Measurements from ENCODE around the gene TENT4B.

TENT4B gene

GRCh38 chr16:50274326-50275097 lies 121.4 kb downstream of the TENT4B start:
- DNase-seq (ENCODE audit: extremely low spot score): no peak
- POLR2A ChIA-PET: no interaction called here
- CTCF ChIA-PET: no interaction called here
- no peak for TF ChIP-seq HDGF (IDR thresholded peaks at IDR 0.05; ENCODE audit: borderline replicate concordance)
- TF ChIP-seq TARDBP (IDR thresholded peaks at IDR 0.05): no peak
- no peak for TF ChIP-seq BHLHE40 (IDR thresholded peaks at IDR 0.05; ENCODE audit: borderline replicate concordance)
- TF ChIP-seq FOXA1 (IDR thresholded peaks at IDR 0.05): no peak
- no peak for TF ChIP-seq CTBP1 (IDR thresholded peaks at IDR 0.05; ENCODE audit: borderline replicate concordance)
- no peak for TF ChIP-seq FOXM1 (IDR thresholded peaks at IDR 0.05; ENCODE audit: borderline replicate concordance)
- TF ChIP-seq ELF4 (IDR thresholded peaks at IDR 0.05): no peak
- TF ChIP-seq, protein P1, sequence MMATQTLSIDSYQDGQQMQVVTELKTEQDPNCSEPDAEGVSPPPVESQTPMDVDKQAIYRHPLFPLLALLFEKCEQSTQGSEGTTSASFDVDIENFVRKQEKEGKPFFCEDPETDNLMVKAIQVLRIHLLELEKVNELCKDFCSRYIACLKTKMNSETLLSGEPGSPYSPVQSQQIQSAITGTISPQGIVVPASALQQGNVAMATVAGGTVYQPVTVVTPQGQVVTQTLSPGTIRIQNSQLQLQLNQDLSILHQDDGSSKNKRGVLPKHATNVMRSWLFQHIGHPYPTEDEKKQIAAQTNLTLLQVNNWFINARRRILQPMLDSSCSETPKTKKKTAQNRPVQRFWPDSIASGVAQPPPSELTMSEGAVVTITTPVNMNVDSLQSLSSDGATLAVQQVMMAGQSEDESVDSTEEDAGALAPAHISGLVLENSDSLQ (IDR thresholded peaks at IDR 0.05): no peak
- no peak for TF ChIP-seq NFRKB (IDR thresholded peaks at IDR 0.05)
- no peak for TF ChIP-seq L3MBTL2 (conservative IDR thresholded peaks at IDR 0.05)

GRCh38 chr16:50275098-50275415 lies 122.0 kb downstream of the TENT4B start:
- POLR2A ChIA-PET: no interaction called here
- no peak for DNase-seq (ENCODE audit: extremely low spot score)
- TF ChIP-seq FOXA1 (IDR thresholded peaks at IDR 0.05) (no peak), BHLHE40 (IDR thresholded peaks at IDR 0.05; ENCODE audit: borderline replicate concordance) (no peak), FOXK2 (IDR thresholded peaks at IDR 0.05) (no peak), SP1 (IDR thresholded peaks at IDR 0.05) (no peak), LEF1 (IDR thresholded peaks at IDR 0.05; ENCODE audit: borderline replicate concordance) (no peak), HDGF (IDR thresholded peaks at IDR 0.05; ENCODE audit: borderline replicate concordance) (no peak), NFRKB (IDR thresholded peaks at IDR 0.05) (no peak), L3MBTL2 (conservative IDR thresholded peaks at IDR 0.05) (no peak), ZNF384 (IDR thresholded peaks at IDR 0.05) (no peak), ARNT (IDR thresholded peaks at IDR 0.05) (no peak), ELF4 (IDR thresholded peaks at IDR 0.05) (no peak), CTBP1 (IDR thresholded peaks at IDR 0.05; ENCODE audit: borderline replicate concordance) (no peak), TARDBP (IDR thresholded peaks at IDR 0.05) (no peak)
- TF ChIP-seq, protein P1 (IDR thresholded peaks at IDR 0.05): no peak
- CTCF ChIA-PET: interaction anchor here (0.5 kb wide), 1 partner anchor 67 kb away, joined by 3 read pairs; no protein-coding TSS in a partner anchor

GRCh38 chr16:50275428-50276325 lies 122.6 kb downstream of the TENT4B start:
- ChIA-PET CTCF (interaction anchor here (0.5 kb wide), 1 partner anchor 66 kb away, joined by 3 read pairs; no protein-coding TSS in a partner anchor), POLR2A (no interaction called here)

GRCh38 chr16:50276326-50276640 lies 123.2 kb downstream of the TENT4B start:
- DNase-seq (ENCODE audit: extremely low spot score): no peak
- ChIA-PET POLR2A (no interaction called here), CTCF (no interaction called here)
- TF ChIP-seq CTBP1 (IDR thresholded peaks at IDR 0.05; ENCODE audit: borderline replicate concordance) (no peak), L3MBTL2 (conservative IDR thresholded peaks at IDR 0.05) (no peak), ZNF384 (IDR thresholded peaks at IDR 0.05) (no peak), SP1 (IDR thresholded peaks at IDR 0.05) (no peak), HDGF (IDR thresholded peaks at IDR 0.05; ENCODE audit: borderline replicate concordance) (no peak), TARDBP (IDR thresholded peaks at IDR 0.05) (no peak), BHLHE40 (IDR thresholded peaks at IDR 0.05; ENCODE audit: borderline replicate concordance) (no peak), NFRKB (IDR thresholded peaks at IDR 0.05) (no peak), SUZ12 (IDR thresholded peaks at IDR 0.05) (no peak), LEF1 (IDR thresholded peaks at IDR 0.05; ENCODE audit: borderline replicate concordance) (no peak), ELF4 (IDR thresholded peaks at IDR 0.05) (no peak), ARNT (IDR thresholded peaks at IDR 0.05) (no peak), FOXA1 (IDR thresholded peaks at IDR 0.05) (no peak), FOXK2 (IDR thresholded peaks at IDR 0.05) (no peak), FOXM1 (IDR thresholded peaks at IDR 0.05; ENCODE audit: borderline replicate concordance) (no peak)
- TF ChIP-seq, protein P1 (IDR thresholded peaks at IDR 0.05): no peak

More at GRCh38 chr16:50275428-50276325, 122.6 kb downstream of the TENT4B start:
- no peak for DNase-seq (ENCODE audit: extremely low spot score)
- TF ChIP-seq SP1 (IDR thresholded peaks at IDR 0.05): no peak
- no peak for TF ChIP-seq FOXM1 (IDR thresholded peaks at IDR 0.05; ENCODE audit: borderline replicate concordance)
- no peak for TF ChIP-seq FOXK2 (IDR thresholded peaks at IDR 0.05)
- no peak for TF ChIP-seq LEF1 (IDR thresholded peaks at IDR 0.05; ENCODE audit: borderline replicate concordance)
- TF ChIP-seq NFRKB (IDR thresholded peaks at IDR 0.05): no peak
- no peak for TF ChIP-seq FOXA1 (IDR thresholded peaks at IDR 0.05)
- TF ChIP-seq ARNT (IDR thresholded peaks at IDR 0.05): no peak
- TF ChIP-seq HDGF (IDR thresholded peaks at IDR 0.05; ENCODE audit: borderline replicate concordance): no peak
- TF ChIP-seq BHLHE40 (IDR thresholded peaks at IDR 0.05; ENCODE audit: borderline replicate concordance): no peak
- TF ChIP-seq TARDBP (IDR thresholded peaks at IDR 0.05): no peak
- no peak for TF ChIP-seq ELF4 (IDR thresholded peaks at IDR 0.05)
- TF ChIP-seq, protein P1 (IDR thresholded peaks at IDR 0.05): no peak
- TF ChIP-seq L3MBTL2 (conservative IDR thresholded peaks at IDR 0.05): no peak
